ENCODE measurements around the gene OR7G3. TPM values are rescaled to one million over a fixed set of nuclear protein-coding genes. Genes with fewer than 3 reads are reported as not detected.

OR7G3 gene
- total and polyA plus RNA-seq, 2 donors (not counting 3 experiments of a cell fraction or from before 2014, with no cell fraction given): not detected

- H3K79me2 ChIP-seq (ENCODE audit: control insufficient read depth, insufficient read depth, low read length): no peaks in the 10 kb centered on the region
- H3K4me2 ChIP-seq (ENCODE audit: insufficient read depth, low read length): no peak overlapping the region
- no peaks in the 10 kb centered on the region for H3K9me3 ChIP-seq (replicated peaks; ENCODE audit: control insufficient read depth, insufficient read depth, low read length)
- DNase-seq (ENCODE audit: low read depth, low spot score): no peak
- H3K27ac ChIP-seq (ENCODE audit: insufficient read depth, low read depth, low read length): no peak overlapping the region
- BruUV-seq (replicated peaks): no TSS peak
- FAIRE-seq: no peak
- no peaks in the 10 kb centered on the region for H3K9me1 ChIP-seq (replicated peaks; ENCODE audit: control insufficient read depth, extremely low read depth, insufficient read depth, low read length)
- TF ChIP-seq POLR2A (IDR thresholded peaks at IDR 0.05; ENCODE audit: low read depth, low read length) (no peak), MYC (IDR thresholded peaks at IDR 0.05; ENCODE audit: low read depth, low read length) (no peak), JUN (IDR thresholded peaks at IDR 0.05; ENCODE audit: borderline replicate concordance, insufficient read depth, insufficient read length, low read depth) (no peak), FOS (IDR thresholded peaks at IDR 0.05; ENCODE audit: borderline replicate concordance, insufficient read depth, low read length) (no peak), GATA2 (IDR thresholded peaks at IDR 0.05; ENCODE audit: insufficient read depth, insufficient read length, low read depth, low read length) (no peak), CTCF (IDR thresholded peaks at IDR 0.05; ENCODE audit: extremely low read depth in 1 of 2, insufficient read depth in 1 of 2, low read depth in 1 of 2, low read length in 2 of 2) (no peak), EZH2 (IDR thresholded peaks at IDR 0.05; ENCODE audit: borderline replicate concordance, low read depth, low read length, severe bottlenecking) (no peak), POLR2AphosphoS5 (IDR thresholded peaks at IDR 0.05; ENCODE audit: insufficient read depth, low read depth, low read length) (no peak), MAX (IDR thresholded peaks at IDR 0.05; ENCODE audit: insufficient read depth, insufficient read length) (no peak)
- ChIA-PET POLR2A (no interaction called here), CTCF (no interaction called here)
- intact Hi-C loops (cut with micrococcal nuclease) (no loop called here), dilution Hi-C loops (cut with MboI; ENCODE audit: extremely low pct_ligation_motif_present, low sequenced_read_pairs) (no loop called here)
- H3K4me1 ChIP-seq (ENCODE audit: control insufficient read depth, extremely low read depth, insufficient read depth, low read length): peaks cover 5% of the 10 kb centered on the region
- H3K27me3 ChIP-seq (ENCODE audit: control insufficient read depth in 2 of 2, insufficient read depth in 2 of 2, low read length in 2 of 2): no peaks in the 10 kb centered on the region
- no peak overlapping the region for H3K9ac ChIP-seq (replicated peaks; ENCODE audit: extremely low read depth, insufficient read depth, low read length)
- H3K4me3 ChIP-seq (replicated peaks in 1 of 3; ENCODE audit: insufficient read depth in 1 of 3, low read depth in 1 of 3, low read length in 3 of 3): no peak overlapping the region
- H4K20me1 ChIP-seq (replicated peaks; ENCODE audit: control insufficient read depth, extremely low read depth, insufficient read depth, low read length): no peaks in the 10 kb centered on the region
- H3K36me3 ChIP-seq (ENCODE audit: control insufficient read depth in 2 of 2, extremely low read depth in 1 of 2, insufficient read depth in 2 of 2, low read length in 2 of 2): no peaks in the 10 kb centered on the region
- H2AFZ ChIP-seq (ENCODE audit: low read depth, low read length): no peak overlapping the region
Observed at GRCh38 chr19:9130965-9131364, 4.2 kb upstream of the OR7G3 start.

All from endothelial cell of umbilical vein (primary cell).